Pancreas (tissue), 10 donors: ENCODE data around the gene NAT9. TPM values are rescaled to one million over a fixed set of nuclear protein-coding genes. Genes with fewer than 3 reads are reported as not detected.

Experiments
- ATAC-seq, 4 donors: fragments of 200-7000 bp; cut with Tn5 transposase; one replicate each; pipeline versions ENCODE4 v1.8.0 to v1.9.1; 2020; ENCODE audit warnings: mild to moderate bottlenecking in 4 of 4, moderate library complexity in 4 of 4
- DNase-seq, 6 donors: peaks; one replicate each; pipeline ENCODE4 v3.0.0-alpha.2; 2020
- FAIRE-seq: peaks from 2 replicates; lab custom pipeline; 2012; peaks lifted over from hg19 to GRCh38; lab: Jason Lieb, UNC
- H3K27ac ChIP-seq, 4 donors: fragments of 200-600 bp; sonication (generic); 1 replicate in 3 of 4; 2 replicates in 1 of 4; pipeline versions ENCODE4 v1.5.0 to v1.8.0; 2020
- H3K27me3 ChIP-seq, 4 donors: fragments of 200-600 bp; one replicate each; pipeline ENCODE4 v1.8.0; 2021
- H3K36me3 ChIP-seq, 3 donors: fragments of 200-600 bp; sonication (generic) in 1 of 3; one replicate each; pipeline versions ENCODE4 v1.5.0 to v1.8.0; 2020 to 2021
- H3K4me1 ChIP-seq, 3 donors: fragments of 200-600 bp; one replicate each; pipeline ENCODE4 v1.8.0; 2021
- H3K4me3 ChIP-seq, 4 donors: fragments of 200-600 bp; sonication (generic) in 2 of 4; one replicate each; pipeline versions ENCODE4 v1.5.0 to v1.8.0; 2020 to 2021
- H3K9me3 ChIP-seq, 4 donors: fragments of 200-600 bp; one replicate each; pipeline ENCODE4 v1.8.0; 2021
- CTCF ChIP-seq, 4 donors: fragments of 200-600 bp; sonication (generic) in 3 of 4; IDR thresholded peaks; one replicate each; pipeline versions ENCODE4 v1.5.0 to v1.8.0; 2021; ENCODE audit warnings: antibody characterized with exemption in 4 of 4
- WGBS, 2 donors: extraction: QIAGEN DNeasy Blood & Tissue Kit; methylation state at CpG; one replicate each; pipeline ENCODE4 v1.1.7; 2013; 5-methylcytosine and 5-hydroxymethylcytosine counted together
- intact Hi-C, 3 donors: fragments of 100-400 bp; cut with DNase I; formaldehyde crosslinking; loops; one replicate each; pipeline versions ENCODE4 v1.11.1 to v1.14.2; 2022
- polyA plus RNA-seq, 2 donors: library from polyadenylated mRNA; stranded (reverse); fragments of 200-250 nt; gene quantifications; one replicate each; pipeline ENCODE4 v1.2.3, GENCODE V29; 2013
- total RNA-seq, 6 donors: library from RNA; stranded (reverse); fragmentation: NEBNext Ultra II Directional in 4 of 6; extraction: Animal tissue kit (Norgen Biotek cat#: 25700) in 4 of 6; gene quantifications; one replicate each; pipeline versions ENCODE4 v1.2.1 to v1.2.4, GENCODE V29; 2021 to 2023
- donor health status: healthy with polysubstance abuse.
- donor health status: DM: no; HTN: no; CAD: no; lungs with moderate emphysema.
- donor health status: DM: no; HTN: no; CAD: no.
- donor health status: control.
- donor health status: control.
- donor health status: Bipolar disorder and iron deficiency.
- donor health status: DM: yes; HTN: yes; CAD: no.
- donor health status: DM: no; HTN: no; CAD: no.
- donor health status: DM: no; HTN: no; CAD: no.
- donor health status: DM: yes; HTN: yes; CAD: no.

The NAT9 gene
- total and polyA plus RNA-seq, 8 donors, result 14.4 to 38.5 (median 24.8) TPM

- intact Hi-C loops, result no loop called here
- no peak for FAIRE-seq
- no peak for TF ChIP-seq CTCF (IDR thresholded peaks at IDR 0.05)
- Histone ChIP-seq H3K4me1 (no peaks in the 10 kb centered on the region), H3K4me3 (no peak overlapping the region), H3K27me3 (no peaks in the 10 kb centered on the region), H3K9me3 (no peaks in the 10 kb centered on the region), H3K36me3 (no peaks in the 10 kb centered on the region), H3K27ac (no peak overlapping the region)
- ATAC-seq, result no peak
- WGBS, 2 donors, result 91 to 94% methylated on average over 15 of the region's 15 CpGs
- no peak for DNase-seq
These were observed 34.7 kb upstream of the NAT9 start for GRCh38 chr17:74810699-74811485.

GRCh38 chr17:74808714-74809430 lies 32.7 kb upstream of the NAT9 start:
- FAIRE-seq, result no peak
- Histone ChIP-seq H3K36me3 (no peaks in the 10 kb centered on the region), H3K27ac (no peak overlapping the region), H3K9me3 (no peaks in the 10 kb centered on the region), H3K27me3 (no peaks in the 10 kb centered on the region), H3K4me1 (no peaks in the 10 kb centered on the region), H3K4me3 (no peak overlapping the region)
- no peak for DNase-seq
- WGBS, 2 donors, result 89 to 91% methylated on average over 17 of the region's 17 CpGs
- intact Hi-C loops, result no loop called here
- peak in 1 of 4 donors; percentile 18 for ATAC-seq
- no peak for TF ChIP-seq CTCF (IDR thresholded peaks at IDR 0.05)

GRCh38 chr17:74807925-74808324 lies 31.8 kb upstream of the NAT9 start:
- no peak overlapping the region for H3K27ac ChIP-seq
- DNase-seq, result no peak
- H3K4me1 ChIP-seq, result no peaks in the 10 kb centered on the region
- intact Hi-C loops, result no loop called here
- no peaks in the 10 kb centered on the region for H3K9me3 ChIP-seq
- ATAC-seq, result no peak
- WGBS, 2 donors, result 62 to 69% methylated on average over 6 of the region's 6 CpGs
- TF ChIP-seq CTCF (IDR thresholded peaks at IDR 0.05), result no peak
- H3K4me3 ChIP-seq, result no peak overlapping the region
- H3K27me3 ChIP-seq, result no peaks in the 10 kb centered on the region
- no peak for FAIRE-seq
- no peaks in the 10 kb centered on the region for H3K36me3 ChIP-seq

- no peak for ATAC-seq
- WGBS, 2 donors, result 93 to 95% methylated on average over 13 of the region's 13 CpGs
- no peak overlapping the region for H3K4me3 ChIP-seq
- TF ChIP-seq CTCF (IDR thresholded peaks at IDR 0.05), result no peak
- DNase-seq, result no peak
- intact Hi-C loops, result no loop called here
- no peaks in the 10 kb centered on the region for H3K9me3 ChIP-seq
- no peaks in the 10 kb centered on the region for H3K27me3 ChIP-seq
- no peak overlapping the region for H3K27ac ChIP-seq
- FAIRE-seq, result no peak
- H3K4me1 ChIP-seq, result no peaks in the 10 kb centered on the region
- H3K36me3 ChIP-seq, result no peaks in the 10 kb centered on the region
These were observed 31.3 kb upstream of the NAT9 start for GRCh38 chr17:74807441-74807840.

GRCh38 chr17:74806334-74806733 lies 30.2 kb upstream of the NAT9 start:
- intact Hi-C loops, result no loop called here
- no peak overlapping the region for H3K4me3 ChIP-seq

More at GRCh38 chr17:74806334-74806733, 30.2 kb upstream of the NAT9 start:
- H3K27me3 ChIP-seq, result no peaks in the 10 kb centered on the region
- ATAC-seq (no peak), DNase-seq (no peak), FAIRE-seq (no peak)
- 88 to 90% methylated on average over 10 of the region's 10 CpGs for WGBS, 2 donors
- no peaks in the 10 kb centered on the region for H3K36me3 ChIP-seq
- no peaks in the 10 kb centered on the region for H3K4me1 ChIP-seq
- no peaks in the 10 kb centered on the region for H3K9me3 ChIP-seq
- H3K27ac ChIP-seq, result no peak overlapping the region
- no peak for TF ChIP-seq CTCF (IDR thresholded peaks at IDR 0.05)
